Bronchial smooth muscle cell (primary cell): ENCODE data around the gene VEGFC. TPM values are rescaled to one million over a fixed set of nuclear protein-coding genes. Genes with fewer than 3 reads are reported as not detected.

Experiments
- total RNA-seq: library from RNA; depleted of rRNA; stranded (reverse); fragments of >200 nt; gene quantifications from 2 replicates; pipeline ENCODE4 v1.2.1, GENCODE V29; 2014

VEGFC gene
- total RNA-seq: 13.4 and 20.4 TPM in 2 replicates

DNA sequence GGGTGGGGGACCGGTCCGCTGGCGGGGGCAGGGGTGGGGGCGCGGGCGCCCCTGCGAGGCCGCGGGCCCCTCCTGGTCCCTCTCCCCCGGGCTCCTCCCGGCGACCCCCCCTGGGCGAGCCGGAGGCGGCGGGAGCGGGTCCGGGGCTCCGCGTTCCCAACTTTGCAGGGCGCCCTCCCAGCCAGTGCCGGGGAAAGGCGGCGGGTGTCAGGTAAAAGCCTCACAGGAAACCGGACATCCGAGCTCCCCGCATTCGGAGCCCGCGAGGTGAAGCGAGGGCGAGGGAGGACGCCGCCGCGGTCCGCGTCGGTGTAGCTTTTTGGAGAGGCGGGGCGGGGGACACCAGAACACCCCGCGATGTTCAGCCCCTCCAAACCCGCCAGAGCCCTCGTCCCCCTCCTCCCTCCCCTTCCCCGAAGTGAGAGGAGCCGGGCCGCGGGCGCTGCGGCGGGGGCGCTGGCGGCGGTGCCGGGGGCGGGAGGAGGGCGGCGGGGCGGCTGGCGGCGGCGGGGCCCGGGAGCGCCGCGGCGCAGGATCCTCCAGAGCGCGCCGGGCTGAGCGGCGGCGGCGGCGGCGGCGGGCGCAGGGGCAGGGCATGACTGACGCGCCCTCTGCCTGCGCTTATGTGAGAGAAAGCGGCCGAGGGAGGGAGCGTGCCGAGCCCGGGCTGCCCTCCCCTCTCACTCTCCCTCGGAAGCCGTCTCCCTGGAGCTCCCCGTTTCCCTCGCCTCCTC is at the start of gene VEGFC:
VEGFC (minus strand) TSS at position 597 of the 734 bp plus-strand sequence. CDS start 611 bp downstream, outside the sequence.

